Neural crest cell (in vitro differentiated cells): ENCODE results near the gene DPP7. TPM values are rescaled to one million over a fixed set of nuclear protein-coding genes. Genes with fewer than 3 reads are reported as not detected.

Experiments used
- DNase-seq: peaks from one replicate; pipeline ENCODE4 v3.0.0; 2021; ENCODE audit warnings: low read depth, mixed read lengths, low spot score
- H3K27ac Mint-ChIP-seq: one replicate; pipeline ENCODE4 v1.8.0; 2021; ENCODE audit warnings: mild to moderate bottlenecking, mixed read lengths; ENCODE audit not compliant: unreplicated experiment
- H3K27me3 Mint-ChIP-seq: 2 replicates; pipeline ENCODE4 v1.8.0; 2021; ENCODE audit warnings: low read depth, mild to moderate bottlenecking, mixed read lengths
- H3K36me3 Mint-ChIP-seq: 2 replicates; pipeline ENCODE4 v1.8.0; 2021; ENCODE audit warnings: low read depth, mild to moderate bottlenecking, mixed read lengths
- H3K4me1 Mint-ChIP-seq: 2 replicates; pipeline ENCODE4 v1.8.0; 2021; ENCODE audit warnings: mixed read lengths
- H3K4me3 Mint-ChIP-seq: one replicate; pipeline ENCODE4 v1.8.0; 2021; ENCODE audit warnings: mild to moderate bottlenecking, mixed read lengths
- H3K9me3 Mint-ChIP-seq: 2 replicates; pipeline ENCODE4 v1.8.0; 2021; ENCODE audit warnings: mixed read lengths
- CTCF ChIP-seq: fragments of 200-600 bp; sonication (generic); conservative IDR thresholded peaks from 2 replicates; pipeline ENCODE4 v1.5.0; 2021; ENCODE audit warnings: antibody characterized with exemption, mild to moderate bottlenecking
- total RNA-seq: library from RNA; stranded (reverse); gene quantifications from 2 replicates; pipeline ENCODE4 v1.2.1, GENCODE V29; 2021

Gene DPP7
- total RNA-seq, 1 donor from 2014 or later = 46.5 TPM

GRCh38 chr9:137111788-137112563 lies 2.6 kb downstream of the DPP7 start:
- H3K27ac Mint-ChIP-seq = no peak overlapping the region
- TF ChIP-seq CTCF = no peak
- DNase-seq = no peak
- H3K4me3 Mint-ChIP-seq = no peak overlapping the region
- peaks cover 15% of the 10 kb centered on the region for H3K27me3 Mint-ChIP-seq
- H3K4me1 Mint-ChIP-seq = no peaks in the 10 kb centered on the region
- no peaks in the 10 kb centered on the region for H3K36me3 Mint-ChIP-seq
- H3K9me3 Mint-ChIP-seq = no peaks in the 10 kb centered on the region

GRCh38 chr9:137110911-137111787 lies 3.4 kb downstream of the DPP7 start:
- Mint-ChIP-seq H3K4me3 (no peak overlapping the region), H3K36me3 (no peaks in the 10 kb centered on the region), H3K27me3 (peaks cover 7% of the 10 kb centered on the region), H3K27ac (peak overlapping the region; percentile 45), H3K9me3 (no peaks in the 10 kb centered on the region), H3K4me1 (no peaks in the 10 kb centered on the region)
- DNase-seq = no peak
- no peak for TF ChIP-seq CTCF

- Mint-ChIP-seq H3K27ac (peak overlapping the region; percentile 45), H3K27me3 (peaks cover 7% of the 10 kb centered on the region), H3K9me3 (no peaks in the 10 kb centered on the region), H3K36me3 (no peaks in the 10 kb centered on the region), H3K4me3 (no peak overlapping the region), H3K4me1 (no peaks in the 10 kb centered on the region)
- no peak for DNase-seq
- TF ChIP-seq CTCF = no peak
Measured at GRCh38 chr9:137110147-137110910, 4.2 kb downstream of the DPP7 start.

GRCh38 chr9:137109250-137110146 lies 5.0 kb downstream of the DPP7 start:
- no peak for DNase-seq
- H3K9me3 Mint-ChIP-seq = no peaks in the 10 kb centered on the region
- no peaks in the 10 kb centered on the region for H3K4me1 Mint-ChIP-seq
- no peaks in the 10 kb centered on the region for H3K36me3 Mint-ChIP-seq
- no peak overlapping the region for H3K27ac Mint-ChIP-seq
- no peak for TF ChIP-seq CTCF
- no peak overlapping the region for H3K4me3 Mint-ChIP-seq
- peaks cover 7% of the 10 kb centered on the region for H3K27me3 Mint-ChIP-seq
